HUDEP-2 (cell line): ENCODE data around the gene PCDHB7.
"Not testable (repeated sequence)": the region's sequence is repeated elsewhere in the genome, so short reads cannot be mapped to it uniquely, and the experiment has no call there.

ENCODE experiments used
- DNase-seq, 76 experiments: peaks; one replicate each; lab custom pipeline; 2025; ENCODE audit not compliant: unreplicated experiment in 76 of 76; lab: John Stamatoyannopoulos, UW

The PCDHB7 gene

GRCh38 chr5:141172381-141173204, at the start of gene PCDHB7:
PCDHB7 (plus strand) TSS chr5:141172644; CDS start chr5:141172836, 192 bp downstream.
- DNase-seq: peak in 1 of 76 experiments; percentile 3

- not testable (repeated sequence) for DNase-seq
These were observed 48.9 kb upstream of the PCDHB7 start for GRCh38 chr5:141123396-141124135.

GRCh38 chr5:141127305-141127704, 45.1 kb upstream of the PCDHB7 start:
- DNase-seq: no peak

DNA sequence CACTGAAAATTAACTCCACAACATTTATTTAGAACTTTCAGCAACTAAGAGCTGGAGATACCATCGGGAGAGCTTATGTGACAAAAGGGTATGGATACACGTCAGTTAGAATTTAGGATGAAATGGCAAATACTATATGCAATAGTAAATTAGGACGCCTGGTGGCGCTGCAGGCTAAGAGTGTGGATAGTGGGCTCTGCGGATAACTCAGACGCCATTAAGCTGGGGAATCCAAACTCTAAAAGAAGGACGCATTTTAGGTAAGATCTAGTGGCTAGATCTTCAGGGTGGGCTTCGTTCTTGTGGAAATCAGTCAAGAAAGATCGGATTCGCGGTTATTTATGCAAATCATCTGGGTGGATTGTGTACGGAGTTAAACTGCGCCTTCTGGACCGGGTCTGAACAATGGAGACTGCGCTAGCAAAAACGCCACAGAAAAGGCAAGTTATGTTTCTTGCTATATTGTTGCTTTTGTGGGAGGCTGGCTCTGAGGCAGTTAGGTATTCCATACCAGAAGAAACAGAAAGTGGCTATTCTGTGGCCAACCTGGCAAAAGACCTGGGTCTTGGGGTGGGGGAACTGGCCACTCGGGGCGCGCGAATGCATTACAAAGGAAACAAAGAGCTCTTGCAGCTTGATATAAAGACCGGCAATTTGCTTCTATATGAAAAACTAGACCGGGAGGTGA, 37.3 kb upstream of the PCDHB7 start, which contains the start of gene PCDHB5:
Gene PCDHB5, plus strand, starts transcription at position 177 of the 688 bp plus-strand sequence. Its CDS starts 229 bp downstream, at position 406.
- DNase-seq: peak in 5 of 76 experiments; percentile 0 to 6 (median 3)

- no peak for DNase-seq
These were observed 36.7 kb upstream of the PCDHB7 start for GRCh38 chr5:141135718-141136266.

DNA sequence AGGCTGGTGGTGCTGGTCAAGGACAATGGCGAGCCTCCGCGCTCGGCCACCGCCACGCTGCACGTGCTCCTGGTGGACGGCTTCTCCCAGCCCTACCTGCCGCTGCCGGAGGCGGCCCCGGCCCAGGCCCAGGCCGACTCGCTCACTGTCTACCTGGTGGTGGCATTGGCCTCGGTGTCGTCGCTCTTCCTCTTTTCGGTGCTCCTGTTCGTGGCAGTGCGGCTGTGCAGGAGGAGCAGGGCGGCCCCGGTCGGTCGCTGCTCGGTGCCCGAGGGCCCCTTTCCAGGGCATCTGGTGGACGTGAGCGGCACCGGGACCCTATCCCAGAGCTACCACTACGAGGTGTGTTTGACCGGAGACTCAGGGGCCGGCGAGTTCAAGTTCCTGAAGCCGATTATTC, 35.1 kb upstream of the PCDHB7 start:
- not testable (repeated sequence) for DNase-seq

- DNase-seq: no peak
These were observed 22.6 kb upstream of the PCDHB7 start, which contains the start of gene PCDHB6 for GRCh38 chr5:141149812-141150211. PCDHB6 (plus strand) TSS chr5:141150057; CDS start chr5:141150258, 201 bp downstream.

- DNase-seq: no peak
These were observed 22.0 kb upstream of the PCDHB7 start for GRCh38 chr5:141150224-141150992.

- no peak for DNase-seq
These were observed 21.5 kb upstream of the PCDHB7 start for GRCh38 chr5:141150993-141151325.

GRCh38 chr5:141151632-141152031, 20.8 kb upstream of the PCDHB7 start:
- not testable (repeated sequence) for DNase-seq

DNA sequence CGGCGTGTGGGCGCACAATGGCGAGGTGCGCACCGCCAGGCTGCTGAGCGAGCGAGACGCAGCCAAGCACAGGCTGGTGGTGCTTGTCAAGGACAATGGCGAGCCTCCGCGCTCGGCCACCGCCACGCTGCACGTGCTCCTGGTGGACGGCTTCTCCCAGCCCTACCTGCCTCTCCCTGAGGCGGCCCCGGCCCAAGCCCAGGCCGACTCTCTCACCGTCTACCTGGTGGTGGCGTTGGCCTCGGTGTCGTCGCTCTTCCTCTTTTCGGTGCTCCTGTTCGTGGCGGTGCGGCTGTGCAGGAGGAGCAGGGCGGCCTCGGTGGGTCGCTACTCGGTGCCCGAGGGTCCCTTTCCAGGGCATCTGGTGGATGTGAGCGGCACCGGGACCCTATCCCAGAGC, 20.3 kb upstream of the PCDHB7 start:
- not testable (repeated sequence) for DNase-seq

DNA sequence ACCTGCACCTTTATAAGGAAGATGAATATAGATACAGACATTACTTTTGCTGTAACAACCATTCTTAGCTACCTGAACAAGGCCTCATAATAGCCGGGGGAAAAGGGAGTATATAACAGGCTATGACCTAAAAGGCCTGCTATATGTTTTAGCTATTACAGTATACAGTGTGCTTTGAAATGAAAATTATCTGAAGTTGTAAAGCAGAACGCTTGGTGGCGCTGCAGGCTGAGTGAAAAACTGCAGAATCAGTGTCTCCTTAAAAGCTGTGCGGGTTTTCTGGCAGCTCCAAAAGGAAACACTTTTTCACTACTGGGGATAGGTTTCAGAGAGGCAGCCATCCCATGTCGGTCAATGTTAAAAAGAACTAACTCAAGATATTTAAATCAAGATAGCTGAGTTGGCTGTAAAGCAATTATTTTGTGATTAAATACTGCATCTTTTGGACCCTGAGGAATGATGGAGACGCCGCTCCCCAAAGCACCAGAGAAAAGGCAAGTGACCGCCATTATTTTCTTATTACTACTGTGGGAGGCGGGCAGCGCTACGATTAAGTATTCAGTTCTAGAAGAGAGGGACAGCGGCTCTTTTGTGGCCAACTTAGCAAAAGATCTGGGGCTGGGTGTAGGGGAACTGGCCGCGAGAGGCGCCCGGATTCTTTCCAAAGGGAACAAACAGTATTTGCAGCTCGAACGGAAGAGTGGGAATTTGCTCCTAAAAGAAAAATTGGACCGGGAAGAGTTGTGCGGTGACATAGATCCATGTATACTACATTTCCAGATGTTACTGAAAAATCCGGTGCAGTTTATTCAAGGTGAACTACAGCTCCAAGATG, 16.7 kb upstream of the PCDHB7 start:
- DNase-seq: no peak

GRCh38 chr5:141157356-141157755, 15.1 kb upstream of the PCDHB7 start:
- DNase-seq: not testable (repeated sequence)

- DNase-seq: not testable (repeated sequence)
These were observed 14.5 kb upstream of the PCDHB7 start for GRCh38 chr5:141157901-141158300.

DNA sequence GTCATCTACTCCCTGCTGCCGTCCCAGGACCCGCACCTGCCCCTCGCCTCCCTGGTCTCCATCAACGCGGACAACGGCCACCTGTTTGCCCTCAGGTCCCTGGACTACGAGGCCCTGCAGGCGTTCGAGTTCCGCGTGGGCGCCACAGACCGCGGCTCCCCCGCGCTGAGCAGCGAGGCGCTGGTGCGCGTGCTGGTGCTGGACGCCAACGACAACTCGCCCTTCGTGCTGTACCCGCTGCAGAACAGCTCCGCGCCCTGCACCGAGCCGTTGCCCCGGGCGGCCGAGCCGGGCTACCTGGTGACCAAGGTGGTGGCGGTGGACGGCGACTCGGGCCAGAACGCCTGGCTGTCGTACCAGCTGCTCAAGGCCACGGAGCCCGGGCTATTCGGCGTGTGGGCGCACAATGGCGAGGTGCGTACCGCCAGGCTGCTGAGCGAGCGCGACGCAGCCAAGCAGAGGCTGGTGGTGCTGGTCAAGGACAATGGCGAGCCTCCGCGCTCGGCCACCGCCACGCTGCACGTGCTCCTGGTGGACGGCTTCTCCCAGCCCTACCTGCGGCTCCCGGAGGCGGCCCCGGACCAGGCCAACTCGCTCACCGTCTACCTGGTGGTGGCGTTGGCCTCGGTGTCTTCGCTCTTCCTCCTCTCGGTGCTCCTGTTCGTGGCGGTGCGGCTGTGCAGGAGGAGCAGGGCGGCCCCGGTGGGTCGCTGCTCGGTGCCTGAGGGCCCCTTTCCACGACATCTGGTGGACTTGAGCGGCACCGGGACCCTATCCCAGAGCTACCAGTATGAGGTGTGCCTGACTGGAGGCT, 2.1 kb downstream of the PCDHB7 start:
- DNase-seq: not testable (repeated sequence)

- no peak for DNase-seq
These were observed 3.5 kb downstream of the PCDHB7 start for GRCh38 chr5:141175933-141176332.

GRCh38 chr5:141177577-141178191, 5.2 kb downstream of the PCDHB7 start, which contains the start of gene PCDHB8:
PCDHB8 (plus strand) TSS chr5:141177790; CDS start chr5:141178035, 245 bp downstream.
- not testable (repeated sequence) for DNase-seq

DNA sequence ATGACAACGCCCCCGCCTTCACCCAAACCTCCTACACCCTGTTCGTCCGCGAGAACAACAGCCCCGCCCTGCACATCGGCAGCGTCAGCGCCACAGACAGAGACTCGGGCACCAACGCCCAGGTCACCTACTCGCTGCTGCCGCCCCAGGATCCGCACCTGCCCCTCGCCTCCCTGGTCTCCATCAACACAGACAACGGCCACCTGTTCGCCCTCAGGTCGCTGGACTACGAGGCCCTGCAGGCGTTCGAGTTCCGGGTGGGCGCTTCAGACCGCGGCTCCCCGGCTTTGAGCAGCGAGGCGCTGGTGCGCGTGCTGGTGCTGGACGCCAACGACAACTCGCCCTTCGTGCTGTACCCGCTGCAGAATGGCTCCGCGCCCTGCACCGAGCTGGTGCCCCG, 6.9 kb downstream of the PCDHB7 start:
- DNase-seq: not testable (repeated sequence)
